Calu3 (cell line): ENCODE measurements around the gene ALDH1L1. TPM values are rescaled to one million over a fixed set of nuclear protein-coding genes. Genes with fewer than 3 reads are reported as not detected.

Experiments
- BruUV-seq: library from RNA; stranded (reverse); fragments of 400-500 nt; replicated peaks from 2 replicates; lab custom pipeline; 2021; lab: Mats Ljungman, UMichigan
- CTCF ChIA-PET: fragments of 300-600 bp; sonication (Branson Sonifier 250); formaldehyde crosslinking; loops from one replicate; lab custom pipeline; 2022; ENCODE audit warnings: antibody characterized with exemption; lab: Charles Lee
- DNase-seq: peaks from one replicate; pipeline ENCODE4 v3.0.0; 2022
- H3K27ac Mint-ChIP-seq: one replicate; pipeline ENCODE4 v1.8.0; 2022; ENCODE audit warnings: mixed read lengths; ENCODE audit not compliant: unreplicated experiment
- H3K27me3 Mint-ChIP-seq: one replicate; pipeline ENCODE4 v1.8.0; 2022; ENCODE audit warnings: mixed read lengths; ENCODE audit not compliant: unreplicated experiment
- H3K36me3 Mint-ChIP-seq: one replicate; pipeline ENCODE4 v1.8.0; 2022; ENCODE audit warnings: mild to moderate bottlenecking, moderate library complexity, mixed read lengths; ENCODE audit not compliant: insufficient read depth, unreplicated experiment
- H3K4me1 Mint-ChIP-seq: one replicate; pipeline ENCODE4 v1.8.0; 2022; ENCODE audit warnings: mild to moderate bottlenecking, low read depth, mixed read lengths; ENCODE audit not compliant: unreplicated experiment
- H3K4me3 Mint-ChIP-seq: one replicate; pipeline ENCODE4 v1.8.0; 2022; ENCODE audit warnings: mild to moderate bottlenecking, low read depth, moderate library complexity, mixed read lengths; ENCODE audit not compliant: unreplicated experiment
- H3K9me3 Mint-ChIP-seq: one replicate; pipeline ENCODE4 v1.8.0; 2022; ENCODE audit warnings: low read depth, mixed read lengths; ENCODE audit not compliant: unreplicated experiment
- CTCF ChIP-seq: fragments of 200-600 bp; IDR thresholded peaks from one replicate; pipeline ENCODE4 v1.8.0; 2022; ENCODE audit warnings: antibody characterized with exemption; ENCODE audit not compliant: unreplicated experiment
- intact Hi-C: fragments of 100-400 bp; cut with micrococcal nuclease; formaldehyde crosslinking; loops from one replicate; pipeline ENCODE4 v1.10.0; 2022; ENCODE audit not compliant: unreplicated experiment
- total RNA-seq: library from RNA; stranded (reverse); gene quantifications from 2 replicates; pipeline ENCODE4 v1.2.3, GENCODE V29; 2022

The ALDH1L1 gene
- total RNA-seq, 1 experiment from 2014 or later: 4.4 TPM

GRCh38 chr3:126151562-126152302, 28.7 kb downstream of the ALDH1L1 start:
- H3K27me3 Mint-ChIP-seq: no peaks in the 10 kb centered on the region
- H3K27ac Mint-ChIP-seq: no peak overlapping the region
- H3K4me3 Mint-ChIP-seq: no peak overlapping the region
- H3K9me3 Mint-ChIP-seq: no peaks in the 10 kb centered on the region
- CTCF ChIA-PET: interaction anchor here (1.1 kb wide), 1 partner anchor 29 kb away, joined by 3 read pairs; the partner anchor contains the start of gene ALDH1L1
- DNase-seq: no peak
- intact Hi-C loops: no loop called here
- H3K36me3 Mint-ChIP-seq: no peaks in the 10 kb centered on the region
- TF ChIP-seq CTCF: no peak
- no TSS peak for BruUV-seq
- no peaks in the 10 kb centered on the region for H3K4me1 Mint-ChIP-seq

- H3K4me3 Mint-ChIP-seq: no peak overlapping the region
Measured at GRCh38 chr3:126149960-126150515, 30.3 kb downstream of the ALDH1L1 start.

GRCh38 chr3:126149256-126149902, 31.0 kb downstream of the ALDH1L1 start:
- Mint-ChIP-seq H3K27ac (no peak overlapping the region), H3K4me3 (no peak overlapping the region), H3K36me3 (no peaks in the 10 kb centered on the region), H3K27me3 (no peaks in the 10 kb centered on the region), H3K4me1 (no peaks in the 10 kb centered on the region), H3K9me3 (no peaks in the 10 kb centered on the region)
- CTCF ChIA-PET: interaction anchor here (1.2 kb wide), 1 partner anchor 11 kb away, joined by 3 read pairs; no protein-coding TSS in a partner anchor
- no TSS peak for BruUV-seq
- TF ChIP-seq CTCF: no peak
- no peak for DNase-seq
- intact Hi-C loops: no loop called here

More at GRCh38 chr3:126149960-126150515, 30.3 kb downstream of the ALDH1L1 start:
- no peaks in the 10 kb centered on the region for H3K9me3 Mint-ChIP-seq
- H3K4me1 Mint-ChIP-seq: no peaks in the 10 kb centered on the region
- no peak overlapping the region for H3K27ac Mint-ChIP-seq
- no peaks in the 10 kb centered on the region for H3K36me3 Mint-ChIP-seq
- no peak for TF ChIP-seq CTCF
- intact Hi-C loops: no loop called here
- CTCF ChIA-PET: interaction anchor here (1.2 kb wide), 1 partner anchor 10 kb away, joined by 3 read pairs; no protein-coding TSS in a partner anchor
- DNase-seq: no peak
- BruUV-seq: no TSS peak
- no peaks in the 10 kb centered on the region for H3K27me3 Mint-ChIP-seq

- CTCF ChIA-PET: no interaction called here
Measured at GRCh38 chr3:126147932-126148683, 32.3 kb downstream of the ALDH1L1 start.

More at GRCh38 chr3:126147932-126148683, 32.3 kb downstream of the ALDH1L1 start:
- TF ChIP-seq CTCF: no peak
- no peak for DNase-seq
- Mint-ChIP-seq H3K36me3 (no peaks in the 10 kb centered on the region), H3K9me3 (no peaks in the 10 kb centered on the region), H3K4me1 (no peaks in the 10 kb centered on the region), H3K4me3 (no peak overlapping the region), H3K27me3 (no peaks in the 10 kb centered on the region), H3K27ac (no peak overlapping the region)
- no TSS peak for BruUV-seq
- intact Hi-C loops: no loop called here
